Measurements from ENCODE around the gene IRGQ.

The IRGQ gene

DNA sequence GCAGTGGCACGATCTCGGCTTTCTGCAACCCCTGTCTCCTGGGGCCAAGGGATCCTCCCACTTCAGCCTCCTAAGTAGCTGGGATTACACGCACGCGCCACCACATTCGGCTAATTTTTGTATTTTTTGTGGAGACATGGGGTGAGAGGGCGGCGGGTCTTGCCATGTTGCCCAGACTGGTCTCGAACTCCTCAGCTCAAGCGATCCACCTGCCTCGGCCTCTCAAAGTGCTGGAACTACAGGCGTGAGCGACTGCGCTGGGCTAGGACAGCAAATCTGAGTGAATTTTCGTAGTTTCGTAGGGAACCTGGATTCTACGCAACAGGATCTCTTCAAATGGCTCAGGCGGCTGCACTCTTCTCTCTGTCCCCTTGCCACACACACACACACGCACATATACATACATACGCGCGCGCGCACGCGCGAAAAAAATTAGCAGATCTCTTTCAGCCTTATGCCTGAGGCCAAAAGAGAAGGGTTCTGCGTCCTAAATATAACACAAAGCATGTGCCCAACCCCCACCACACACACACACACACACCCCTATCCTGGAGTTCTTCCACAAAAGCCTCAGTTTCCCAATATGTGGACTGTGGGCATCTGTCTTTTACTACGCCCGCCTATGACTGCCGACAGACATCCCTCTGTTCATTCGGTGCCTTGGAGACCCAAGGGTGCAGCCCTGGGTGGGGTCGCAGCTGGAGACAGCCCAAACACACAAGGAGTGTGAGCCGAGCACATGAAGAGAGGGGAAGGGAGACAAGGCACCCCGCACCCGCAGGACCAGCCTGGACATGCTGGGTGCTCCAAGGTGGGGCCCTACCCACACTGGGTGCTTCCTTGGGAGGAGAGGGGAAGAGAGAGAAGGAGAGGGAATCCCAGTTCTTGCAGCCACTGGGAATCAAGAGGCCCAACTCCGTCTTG, 19.7 kb downstream of the IRGQ start:
- no peak for DNase-seq (ENCODE audit: low read depth)
- H3K4me3 ChIP-seq (ENCODE audit: low read length) = peak overlapping the region; percentile 60
- TF ChIP-seq, protein P1, sequence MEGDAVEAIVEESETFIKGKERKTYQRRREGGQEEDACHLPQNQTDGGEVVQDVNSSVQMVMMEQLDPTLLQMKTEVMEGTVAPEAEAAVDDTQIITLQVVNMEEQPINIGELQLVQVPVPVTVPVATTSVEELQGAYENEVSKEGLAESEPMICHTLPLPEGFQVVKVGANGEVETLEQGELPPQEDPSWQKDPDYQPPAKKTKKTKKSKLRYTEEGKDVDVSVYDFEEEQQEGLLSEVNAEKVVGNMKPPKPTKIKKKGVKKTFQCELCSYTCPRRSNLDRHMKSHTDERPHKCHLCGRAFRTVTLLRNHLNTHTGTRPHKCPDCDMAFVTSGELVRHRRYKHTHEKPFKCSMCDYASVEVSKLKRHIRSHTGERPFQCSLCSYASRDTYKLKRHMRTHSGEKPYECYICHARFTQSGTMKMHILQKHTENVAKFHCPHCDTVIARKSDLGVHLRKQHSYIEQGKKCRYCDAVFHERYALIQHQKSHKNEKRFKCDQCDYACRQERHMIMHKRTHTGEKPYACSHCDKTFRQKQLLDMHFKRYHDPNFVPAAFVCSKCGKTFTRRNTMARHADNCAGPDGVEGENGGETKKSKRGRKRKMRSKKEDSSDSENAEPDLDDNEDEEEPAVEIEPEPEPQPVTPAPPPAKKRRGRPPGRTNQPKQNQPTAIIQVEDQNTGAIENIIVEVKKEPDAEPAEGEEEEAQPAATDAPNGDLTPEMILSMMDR (conservative IDR thresholded peaks at IDR 0.05; ENCODE audit: low read length) = no peak

DNA sequence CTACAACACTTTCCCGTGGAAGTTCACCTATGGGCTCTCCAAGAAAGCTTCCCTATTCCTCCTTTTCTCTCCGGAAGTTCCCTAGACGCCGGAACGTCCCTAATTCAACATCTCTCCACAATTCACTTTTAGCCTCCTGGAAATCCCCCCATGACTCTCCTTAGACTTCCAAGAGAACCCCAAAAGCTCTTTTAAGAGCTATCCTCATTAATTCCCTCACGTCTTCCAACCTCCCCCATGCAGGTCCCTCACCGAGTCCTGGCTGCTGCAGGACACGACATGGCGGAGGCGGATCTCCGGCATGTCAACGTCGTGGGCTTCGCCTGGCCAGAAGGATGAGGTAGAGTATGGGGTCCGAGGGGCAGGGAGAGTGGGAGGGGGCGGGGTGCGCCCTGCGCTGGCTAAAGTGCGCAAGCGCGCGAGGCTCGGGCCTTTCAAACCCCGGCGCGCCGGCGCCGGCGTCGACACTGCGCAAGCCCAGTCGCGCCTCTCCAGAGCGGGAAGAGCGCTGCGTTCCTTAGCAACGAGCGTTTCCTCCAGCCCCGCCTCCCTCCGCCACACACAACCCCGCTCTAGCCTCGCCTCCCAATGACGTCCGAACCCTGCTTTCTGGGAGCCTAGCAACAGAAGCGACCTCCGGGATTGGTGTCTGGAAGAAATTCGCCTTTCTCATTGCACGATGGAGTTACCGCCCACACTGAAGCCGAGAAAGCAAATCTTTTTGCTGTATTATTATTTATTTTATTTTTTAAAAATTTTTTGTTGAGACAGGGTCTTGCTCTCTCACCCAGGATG, 20.6 kb downstream of the IRGQ start, which contains the start of the genes PINLYP and XRCC1:
PINLYP (plus strand) TSS at position 646 of the 795 bp plus-strand sequence. CDS start 1,391 bp downstream, outside the sequence.
XRCC1 (minus strand) TSS at position 372 of the 795 bp plus-strand sequence; CDS start at position 303, 69 bp downstream.
- H3K4me3 ChIP-seq (ENCODE audit: low read length) = peak within 1 kb of the TSS; percentile 94
- peak; percentile 97 for DNase-seq (ENCODE audit: low read depth)
- TF ChIP-seq, protein P1 (conservative IDR thresholded peaks at IDR 0.05; ENCODE audit: low read length) = no peak

DNA sequence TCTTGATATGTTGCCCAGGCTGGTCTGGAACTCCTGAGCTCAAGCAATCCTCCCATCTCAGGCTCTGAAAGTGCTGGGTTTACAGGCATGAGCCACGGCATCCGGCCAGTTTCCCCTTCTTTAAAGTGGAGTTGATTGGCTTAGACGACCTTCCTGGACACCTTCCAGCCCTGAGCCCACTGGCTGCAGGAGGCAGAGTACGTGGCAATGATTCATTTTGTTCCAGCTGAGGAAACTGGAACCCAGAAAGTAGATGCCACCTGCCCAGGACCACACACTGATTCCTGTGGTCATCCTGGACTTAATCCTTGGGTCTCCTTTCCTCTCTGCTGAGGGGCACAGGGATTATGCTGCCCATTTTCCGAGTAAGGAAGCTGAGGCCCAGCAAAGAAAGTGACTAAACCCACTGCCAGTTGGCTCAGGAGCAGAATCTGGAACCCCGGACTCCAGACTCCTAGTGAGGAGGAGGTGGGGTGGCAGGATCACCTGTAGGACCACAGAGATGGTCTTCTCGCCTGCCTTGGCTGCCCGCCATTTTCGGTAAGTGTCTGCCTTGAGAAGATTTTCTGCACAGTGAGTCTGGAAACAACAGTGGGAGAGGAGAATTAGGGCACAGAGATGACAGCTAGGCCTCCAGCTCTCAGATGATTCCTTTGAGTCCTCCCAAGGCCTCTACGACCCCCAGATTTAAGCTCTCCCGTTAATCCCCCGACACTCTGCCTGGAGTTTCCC, 21.3 kb downstream of the IRGQ start:
- no peak for DNase-seq (ENCODE audit: low read depth)
- TF ChIP-seq, protein P1 (conservative IDR thresholded peaks at IDR 0.05; ENCODE audit: low read length) = no peak
- peak overlapping the region; percentile 94 for H3K4me3 ChIP-seq (ENCODE audit: low read length)

GRCh38 chr19:43572171-43572588, 23.8 kb downstream of the IRGQ start:
- H3K4me3 ChIP-seq (ENCODE audit: low read length) = no peak overlapping the region
- no peak for DNase-seq (ENCODE audit: low read depth)
- TF ChIP-seq, protein P1 (conservative IDR thresholded peaks at IDR 0.05; ENCODE audit: low read length) = no peak

- TF ChIP-seq, protein P1 (conservative IDR thresholded peaks at IDR 0.05; ENCODE audit: low read length) = no peak
- no peak overlapping the region for H3K4me3 ChIP-seq (ENCODE audit: low read length)
- no peak for DNase-seq (ENCODE audit: low read depth)
Observed at GRCh38 chr19:43570174-43570791, 25.7 kb downstream of the IRGQ start.

DNA sequence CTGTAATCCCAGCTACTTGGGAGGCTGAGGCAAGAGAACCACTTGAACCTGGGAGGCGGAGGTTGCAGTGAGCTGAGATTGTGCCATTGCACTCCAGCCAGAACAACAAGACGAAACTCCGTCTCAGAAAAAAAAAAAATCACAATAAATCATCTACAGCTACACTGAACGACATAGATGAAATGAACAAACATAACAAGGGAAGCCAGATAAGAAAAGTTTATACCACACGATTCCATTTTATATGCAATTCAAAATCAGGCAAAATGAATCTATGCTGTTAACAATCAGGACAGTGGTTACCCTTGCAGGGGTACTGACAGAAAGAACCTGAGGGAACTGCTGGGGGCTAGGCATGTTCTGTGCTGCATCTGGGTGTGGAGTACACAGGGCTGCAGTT, 26.3 kb downstream of the IRGQ start:
- DNase-seq (ENCODE audit: low read depth) = no peak
- TF ChIP-seq, protein P1 (conservative IDR thresholded peaks at IDR 0.05; ENCODE audit: low read length) = no peak
- no peak overlapping the region for H3K4me3 ChIP-seq (ENCODE audit: low read length)

All from AG10803 (cell line).